IPS-18a (cell line): ENCODE results near the gene PAM16.

Experiments used
- H3K27ac ChIP-seq: one replicate; pipeline ENCODE4 v1.5.1; 2013; ENCODE audit warnings: low read length
- H3K27me3 ChIP-seq: one replicate; pipeline ENCODE4 v1.6.1; 2013; ENCODE audit warnings: mild to moderate bottlenecking, low read length; ENCODE audit not compliant: control insufficient read depth, insufficient read depth
- H3K36me3 ChIP-seq: one replicate; pipeline ENCODE4 v1.6.1; 2013; ENCODE audit warnings: low read depth, low read length; ENCODE audit not compliant: control insufficient read depth
- H3K4me1 ChIP-seq: one replicate; pipeline ENCODE4 v1.6.1; 2013; ENCODE audit warnings: low read depth, low read length; ENCODE audit not compliant: control insufficient read depth
- H3K4me3 ChIP-seq: one replicate; pipeline ENCODE4 v1.5.1; 2013; ENCODE audit warnings: low read length
- H3K9ac ChIP-seq: one replicate; pipeline ENCODE4 v1.6.1; 2013; ENCODE audit warnings: mild to moderate bottlenecking, low read length, moderate library complexity
- H3K9me3 ChIP-seq: one replicate; pipeline ENCODE4 v1.6.1; 2013; ENCODE audit warnings: low read depth, low read length; ENCODE audit not compliant: control insufficient read depth

The PAM16 gene

DNA sequence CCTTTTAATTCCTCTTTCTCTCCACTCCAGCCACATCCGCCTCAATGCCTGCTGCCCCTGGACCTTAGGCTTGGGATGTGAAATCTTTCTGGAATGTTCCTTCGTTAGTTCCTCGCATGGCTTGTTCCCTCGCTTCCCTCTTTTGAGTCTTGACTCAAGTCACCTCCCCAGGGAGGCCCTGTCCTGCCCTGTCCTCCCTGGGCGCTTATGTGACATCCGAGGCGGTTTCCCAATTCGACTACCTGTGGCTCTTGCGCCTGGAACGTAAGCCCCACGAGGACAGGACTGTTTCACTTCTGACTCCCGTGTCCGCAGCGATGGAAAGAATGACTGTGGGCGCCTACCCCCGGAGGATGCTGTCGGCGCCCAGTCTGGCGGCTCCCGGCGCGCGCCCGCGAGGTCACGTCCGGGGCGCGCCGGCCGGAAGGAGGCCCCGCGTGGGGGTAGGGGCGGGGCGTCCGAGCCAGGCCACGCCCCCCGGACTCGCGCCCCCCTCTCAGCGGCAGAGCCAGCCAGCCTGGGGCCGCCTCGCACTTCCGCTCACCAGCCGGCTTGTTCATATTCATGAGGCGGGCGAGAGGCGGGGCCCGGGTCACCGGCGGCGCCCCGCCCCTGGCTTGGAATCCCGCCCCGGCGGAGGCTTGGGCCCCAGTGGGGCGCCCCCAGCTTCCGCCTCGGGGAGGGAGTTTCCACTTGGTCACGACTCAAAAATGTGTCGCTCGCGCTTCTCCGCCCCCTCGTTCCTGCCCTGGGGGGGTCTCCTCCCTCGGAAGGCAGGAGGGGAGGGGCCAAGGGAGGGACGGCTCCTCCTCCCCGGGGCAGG is 43.7 kb downstream of the PAM16 start:
- Histone ChIP-seq H3K27ac (peak overlapping the region; percentile 38), H3K9me3 (no peaks in the 10 kb centered on the region), H3K36me3 (no peaks in the 10 kb centered on the region), H3K4me3 (peak overlapping the region; percentile 80), H3K4me1 (peaks cover 25% of the 10 kb centered on the region), H3K27me3 (no peaks in the 10 kb centered on the region), H3K9ac (peak overlapping the region; percentile 71)

GRCh38 chr16:4306470-4307214 is 44.5 kb downstream of the PAM16 start:
- Histone ChIP-seq H3K9me3 (no peaks in the 10 kb centered on the region), H3K36me3 (no peaks in the 10 kb centered on the region), H3K4me3 (peak overlapping the region; percentile 80), H3K27ac (peak overlapping the region; percentile 7), H3K4me1 (peaks cover 25% of the 10 kb centered on the region), H3K27me3 (no peaks in the 10 kb centered on the region), H3K9ac (peak overlapping the region; percentile 71)

DNA sequence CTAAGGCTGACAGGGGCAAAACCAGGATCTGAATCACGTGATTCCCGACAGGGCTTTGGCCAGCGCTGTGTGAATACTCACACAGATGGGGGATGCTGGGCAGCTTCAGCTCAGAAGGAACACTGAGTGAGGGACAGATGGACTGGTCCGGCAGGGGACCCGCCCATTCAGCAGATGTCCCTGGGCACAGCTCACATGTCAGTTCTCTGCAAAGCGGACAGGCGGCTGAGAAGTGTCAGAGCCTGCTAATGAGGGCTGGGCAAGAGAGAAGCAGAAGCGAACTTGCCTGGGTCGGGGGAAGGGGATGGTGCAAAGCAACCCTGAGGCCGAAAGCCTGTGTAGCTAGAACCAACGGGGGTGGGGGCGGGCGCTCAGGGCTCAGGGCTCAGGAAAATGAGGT is 47.1 kb downstream of the PAM16 start:
- H3K9ac ChIP-seq = no peak overlapping the region
- no peaks in the 10 kb centered on the region for H3K36me3 ChIP-seq
- H3K27ac ChIP-seq = no peak overlapping the region
- no peaks in the 10 kb centered on the region for H3K27me3 ChIP-seq
- H3K4me1 ChIP-seq = peaks cover 19% of the 10 kb centered on the region
- H3K9me3 ChIP-seq = no peaks in the 10 kb centered on the region
- no peak overlapping the region for H3K4me3 ChIP-seq

DNA sequence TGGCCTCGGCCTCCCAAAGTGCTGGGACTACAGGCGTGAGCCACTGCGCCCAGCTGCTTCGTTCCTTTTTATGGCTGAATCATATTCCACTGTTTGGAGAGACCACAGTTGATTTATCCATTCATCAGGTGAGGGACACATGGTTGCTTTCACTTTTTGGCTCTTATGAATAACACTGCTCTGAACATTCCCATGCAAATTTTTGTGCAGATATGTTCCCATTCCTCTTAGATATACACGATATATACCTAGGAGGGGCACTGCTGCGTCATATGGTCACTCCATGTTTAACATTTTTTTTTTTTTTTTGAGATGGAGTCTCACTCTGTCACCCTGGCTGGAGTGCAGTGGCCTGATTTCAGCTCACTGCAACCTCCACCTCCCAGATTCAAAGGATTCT is 49.2 kb downstream of the PAM16 start:
- Histone ChIP-seq H3K9ac (no peak overlapping the region), H3K27me3 (no peaks in the 10 kb centered on the region), H3K4me3 (no peak overlapping the region), H3K27ac (no peak overlapping the region), H3K4me1 (peaks cover 16% of the 10 kb centered on the region), H3K9me3 (no peaks in the 10 kb centered on the region), H3K36me3 (no peaks in the 10 kb centered on the region)

GRCh38 chr16:4301177-4301576 is 49.9 kb downstream of the PAM16 start:
- no peak overlapping the region for H3K9ac ChIP-seq
- no peak overlapping the region for H3K4me3 ChIP-seq
- H3K27me3 ChIP-seq = no peaks in the 10 kb centered on the region
- peaks cover 10% of the 10 kb centered on the region for H3K4me1 ChIP-seq
- no peaks in the 10 kb centered on the region for H3K9me3 ChIP-seq
- H3K27ac ChIP-seq = no peak overlapping the region
- H3K36me3 ChIP-seq = no peaks in the 10 kb centered on the region

GRCh38 chr16:4298761-4299522 is 52.2 kb downstream of the PAM16 start:
- no peak overlapping the region for H3K4me3 ChIP-seq
- H3K4me1 ChIP-seq = peaks cover 6% of the 10 kb centered on the region
- no peak overlapping the region for H3K9ac ChIP-seq
- no peaks in the 10 kb centered on the region for H3K9me3 ChIP-seq
- no peaks in the 10 kb centered on the region for H3K36me3 ChIP-seq
- H3K27me3 ChIP-seq = no peaks in the 10 kb centered on the region
- H3K27ac ChIP-seq = no peak overlapping the region

- no peak overlapping the region for H3K27ac ChIP-seq
Measured at GRCh38 chr16:4297480-4297879, 53.6 kb downstream of the PAM16 start.

GRCh38 chr16:4295581-4295980 is 55.5 kb downstream of the PAM16 start:
- no peaks in the 10 kb centered on the region for H3K27me3 ChIP-seq
- no peaks in the 10 kb centered on the region for H3K36me3 ChIP-seq
- no peaks in the 10 kb centered on the region for H3K9me3 ChIP-seq
- H3K4me3 ChIP-seq = no peak overlapping the region
- peaks cover 13% of the 10 kb centered on the region for H3K4me1 ChIP-seq
- H3K27ac ChIP-seq = no peak overlapping the region
- no peak overlapping the region for H3K9ac ChIP-seq

More at GRCh38 chr16:4297480-4297879, 53.6 kb downstream of the PAM16 start:
- no peaks in the 10 kb centered on the region for H3K27me3 ChIP-seq
- no peak overlapping the region for H3K9ac ChIP-seq
- peaks cover 13% of the 10 kb centered on the region for H3K4me1 ChIP-seq
- no peak overlapping the region for H3K4me3 ChIP-seq
- H3K36me3 ChIP-seq = no peaks in the 10 kb centered on the region
- no peaks in the 10 kb centered on the region for H3K9me3 ChIP-seq

- H3K9ac ChIP-seq = no peak overlapping the region
- peak overlapping the region; percentile 46 for H3K4me3 ChIP-seq
- no peaks in the 10 kb centered on the region for H3K36me3 ChIP-seq
- H3K27me3 ChIP-seq = no peaks in the 10 kb centered on the region
- peaks cover 13% of the 10 kb centered on the region for H3K4me1 ChIP-seq
- no peaks in the 10 kb centered on the region for H3K9me3 ChIP-seq
- H3K27ac ChIP-seq = peak overlapping the region; percentile 35
Measured at GRCh38 chr16:4293822-4294457, 57.2 kb downstream of the PAM16 start.

GRCh38 chr16:4293181-4293716 is 57.9 kb downstream of the PAM16 start:
- no peaks in the 10 kb centered on the region for H3K36me3 ChIP-seq
- H3K27ac ChIP-seq = no peak overlapping the region
- peaks cover 13% of the 10 kb centered on the region for H3K4me1 ChIP-seq
- H3K4me3 ChIP-seq = peak overlapping the region; percentile 27
- H3K9ac ChIP-seq = no peak overlapping the region
- no peaks in the 10 kb centered on the region for H3K27me3 ChIP-seq
- no peaks in the 10 kb centered on the region for H3K9me3 ChIP-seq

- Histone ChIP-seq H3K4me3 (no peak overlapping the region), H3K4me1 (peaks cover 13% of the 10 kb centered on the region), H3K27me3 (no peaks in the 10 kb centered on the region), H3K9ac (no peak overlapping the region), H3K27ac (no peak overlapping the region), H3K36me3 (no peaks in the 10 kb centered on the region), H3K9me3 (no peaks in the 10 kb centered on the region)
Measured at GRCh38 chr16:4291699-4292098, 59.4 kb downstream of the PAM16 start.
